GM10248 (cell line): ENCODE results near the gene PLA2G6.

Source experiments
- CTCF ChIA-PET: fragments of 300-600 bp; sonication (Branson Sonifier 250); formaldehyde crosslinking; extraction: SDS; loops from one replicate; lab custom pipeline; 2021; ENCODE audit warnings: antibody characterized with exemption; lab: Yijun Ruan, JAX
- POLR2A ChIA-PET: fragments of 350-650 bp; sonication (Branson Sonifier 250); formaldehyde crosslinking; extraction: SDS; loops from one replicate; lab custom pipeline; 2020; ENCODE audit warnings: antibody characterized with exemption; lab: Yijun Ruan, JAX
- DNase-seq: peaks from one replicate; pipeline ENCODE4 v3.0.0; 2012; ENCODE audit errors: extremely low spot score
- TF ChIP-seq, protein P1 (sequence below): IDR thresholded peaks from 2 replicates; pipeline ENCODE4 v1.5.1; 2012; ENCODE audit warnings: mild to moderate bottlenecking, low read depth; ENCODE audit errors: extremely low read depth, missing control alignments, control extremely low read depth

Gene PLA2G6

DNA sequence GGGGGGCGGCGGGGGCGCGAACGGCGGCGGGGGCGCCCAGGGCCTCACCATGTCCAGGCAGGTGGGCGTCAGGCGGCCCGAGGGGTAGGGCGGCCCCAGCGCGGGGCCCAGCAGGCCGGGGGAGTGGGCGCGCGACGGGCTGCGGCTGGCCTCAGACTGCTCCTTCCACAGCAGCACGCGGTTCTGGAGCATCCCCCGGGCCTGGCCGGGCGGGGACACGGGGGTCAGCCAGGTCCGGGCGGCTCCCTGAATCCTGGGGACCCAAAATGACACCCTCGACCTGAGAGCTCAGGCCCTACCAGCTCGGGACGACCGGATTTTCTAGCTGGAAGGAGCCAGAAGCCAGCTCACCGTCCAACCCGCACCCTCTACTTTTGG lies 92.2 kb downstream of the PLA2G6 start:
- TF ChIP-seq, protein P1, sequence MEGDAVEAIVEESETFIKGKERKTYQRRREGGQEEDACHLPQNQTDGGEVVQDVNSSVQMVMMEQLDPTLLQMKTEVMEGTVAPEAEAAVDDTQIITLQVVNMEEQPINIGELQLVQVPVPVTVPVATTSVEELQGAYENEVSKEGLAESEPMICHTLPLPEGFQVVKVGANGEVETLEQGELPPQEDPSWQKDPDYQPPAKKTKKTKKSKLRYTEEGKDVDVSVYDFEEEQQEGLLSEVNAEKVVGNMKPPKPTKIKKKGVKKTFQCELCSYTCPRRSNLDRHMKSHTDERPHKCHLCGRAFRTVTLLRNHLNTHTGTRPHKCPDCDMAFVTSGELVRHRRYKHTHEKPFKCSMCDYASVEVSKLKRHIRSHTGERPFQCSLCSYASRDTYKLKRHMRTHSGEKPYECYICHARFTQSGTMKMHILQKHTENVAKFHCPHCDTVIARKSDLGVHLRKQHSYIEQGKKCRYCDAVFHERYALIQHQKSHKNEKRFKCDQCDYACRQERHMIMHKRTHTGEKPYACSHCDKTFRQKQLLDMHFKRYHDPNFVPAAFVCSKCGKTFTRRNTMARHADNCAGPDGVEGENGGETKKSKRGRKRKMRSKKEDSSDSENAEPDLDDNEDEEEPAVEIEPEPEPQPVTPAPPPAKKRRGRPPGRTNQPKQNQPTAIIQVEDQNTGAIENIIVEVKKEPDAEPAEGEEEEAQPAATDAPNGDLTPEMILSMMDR: no peak
- ChIA-PET POLR2A (no interaction called here), CTCF (interaction anchor here (1.1 to 1.3 kb wide), 2 partner anchors 10 to 25 kb away, joined by 4 read pairs; no protein-coding TSS in a partner anchor)
- no peak for DNase-seq

DNA sequence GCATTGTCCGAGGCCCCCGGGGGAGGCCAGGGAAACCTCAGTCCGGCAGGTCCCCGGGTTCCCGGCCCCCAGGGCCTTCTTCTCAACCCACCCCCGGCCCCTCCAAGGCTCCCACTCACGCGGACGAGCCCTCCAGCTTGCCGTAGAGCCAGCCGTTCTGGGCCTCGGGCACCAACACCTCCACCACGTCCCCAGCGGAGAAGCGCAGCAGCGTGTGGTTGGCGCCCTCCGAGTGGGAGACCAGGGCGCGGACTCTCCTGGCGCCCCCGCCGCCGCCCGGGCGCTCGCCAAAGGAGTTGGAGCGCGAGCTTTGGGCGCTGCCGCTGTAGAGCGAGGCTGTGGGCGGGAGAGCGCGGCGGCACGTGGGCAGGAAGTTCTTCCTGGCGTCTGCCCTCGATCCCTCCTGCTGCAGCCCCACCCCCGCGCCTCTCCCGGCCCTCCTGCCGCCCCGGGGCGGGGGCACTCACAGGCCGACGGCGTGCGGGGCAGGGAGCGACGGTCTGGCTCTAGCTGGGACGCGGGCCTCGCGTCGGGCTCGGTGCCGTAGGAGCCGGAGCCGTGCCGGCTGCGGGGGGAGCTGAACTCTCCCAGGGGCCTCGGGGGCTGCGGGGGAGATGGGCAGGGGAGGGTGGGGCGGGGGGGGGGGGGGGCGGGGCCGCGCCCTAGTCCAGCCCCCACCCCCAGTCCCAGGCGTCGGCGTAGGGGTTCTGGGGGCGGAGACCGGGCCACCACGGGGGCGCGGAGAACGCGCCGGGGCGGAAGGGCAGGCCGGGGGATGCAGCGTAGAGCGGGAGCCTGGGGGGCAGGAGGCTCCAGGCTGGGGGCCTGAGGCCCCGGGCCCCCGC lies 92.8 kb downstream of the PLA2G6 start:
- no peak for DNase-seq
- TF ChIP-seq, protein P1: no peak
- CTCF ChIA-PET: interaction anchor here (1.1 kb wide), 1 partner anchor 26 kb away, joined by 4 read pairs; no protein-coding TSS in a partner anchor
- POLR2A ChIA-PET: no interaction called here

DNA sequence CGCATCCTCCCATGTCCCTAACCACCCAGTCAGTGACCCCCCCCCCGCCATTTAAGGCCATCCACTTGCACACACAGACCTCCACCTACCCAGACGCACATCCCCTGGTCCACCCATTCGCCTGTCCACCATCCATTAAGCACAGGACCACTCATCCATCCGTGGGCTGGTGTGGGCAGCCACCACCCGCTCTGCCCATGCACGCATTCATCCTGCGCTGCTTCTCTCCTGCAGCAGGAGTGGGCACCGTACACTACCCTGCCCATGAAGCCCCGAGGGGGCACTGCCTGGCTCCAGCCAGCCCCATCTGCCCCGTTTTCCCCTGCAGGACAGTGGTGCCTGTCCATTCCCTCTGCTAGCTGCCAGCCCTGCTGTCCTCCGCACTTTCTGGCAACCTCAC lies 93.8 kb downstream of the PLA2G6 start:
- DNase-seq: no peak
- CTCF ChIA-PET: no interaction called here
- TF ChIP-seq, protein P1: no peak
- POLR2A ChIA-PET: no interaction called here

DNA sequence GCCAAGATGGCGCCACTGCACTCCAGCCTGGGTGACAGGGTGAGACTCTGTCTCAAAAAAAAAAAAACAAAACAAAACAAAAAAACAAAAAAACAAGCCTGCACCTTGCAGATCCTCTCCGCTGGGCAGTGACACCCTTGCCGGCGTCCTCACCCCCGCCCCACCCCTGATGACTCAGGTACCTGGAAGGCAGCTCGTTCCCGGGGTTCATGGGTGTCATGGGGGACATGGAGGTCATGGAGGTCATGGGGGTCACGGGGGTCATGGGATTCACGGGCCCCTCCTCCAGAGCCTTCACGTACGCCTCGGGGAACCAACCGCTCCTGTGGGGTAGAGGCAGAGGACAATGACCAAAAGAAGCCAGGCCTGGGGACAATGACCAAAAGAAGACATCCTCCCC lies 94.7 kb downstream of the PLA2G6 start:
- POLR2A ChIA-PET: no interaction called here
- DNase-seq: no peak
- CTCF ChIA-PET: interaction anchor here (1.0 to 2.2 kb wide), 2 partner anchors 14 to 27 kb away, joined by 3 to 10 read pairs; no protein-coding TSS in a partner anchor
- TF ChIP-seq, protein P1: no peak

DNA sequence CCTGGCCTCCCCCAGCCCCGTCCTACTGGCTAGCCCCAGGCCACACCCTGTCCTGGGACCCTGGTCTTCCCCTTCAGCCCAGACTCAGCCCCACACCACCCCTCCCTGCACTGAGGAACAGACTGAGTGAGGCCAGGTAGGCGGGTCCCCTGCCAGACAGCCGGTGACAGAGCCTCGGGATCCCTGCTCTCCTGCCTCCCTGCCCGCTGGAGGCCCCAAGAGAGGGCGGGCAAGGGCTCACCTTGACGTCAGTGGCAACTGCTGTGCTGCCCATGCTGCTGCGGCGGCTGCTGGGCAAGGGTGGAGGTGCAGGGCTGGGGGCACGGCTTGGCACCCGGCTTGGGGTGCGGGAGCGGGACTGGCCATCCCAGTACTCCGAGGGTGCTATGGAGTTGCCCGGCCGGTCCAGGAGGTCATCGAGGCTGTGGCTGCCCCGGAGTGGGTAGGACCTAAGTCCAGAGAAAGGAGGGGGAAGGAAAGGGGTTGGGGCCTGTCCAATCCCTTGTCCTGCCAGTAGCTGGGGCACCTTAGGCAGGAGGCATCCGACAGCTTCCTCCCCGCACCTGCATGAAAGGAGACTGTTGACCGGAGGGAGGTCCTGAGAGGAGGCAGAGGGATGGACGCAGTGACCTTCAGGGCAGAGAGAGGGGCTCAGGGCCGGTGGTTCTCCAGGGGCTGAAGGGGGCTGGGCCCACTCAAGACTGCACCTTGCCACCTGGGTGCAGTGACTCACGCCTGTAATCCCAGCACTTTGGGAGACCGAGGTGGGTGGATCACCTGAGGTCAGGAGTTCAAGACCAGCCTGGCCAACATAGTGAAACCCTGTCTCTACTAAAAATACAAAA lies 95.4 kb downstream of the PLA2G6 start:
- DNase-seq: no peak
- ChIA-PET POLR2A (no interaction called here), CTCF (interaction anchor here (1.0 to 2.2 kb wide), 2 partner anchors 15 to 28 kb away, joined by 3 to 10 read pairs; no protein-coding TSS in a partner anchor)
- TF ChIP-seq, protein P1: no peak

DNA sequence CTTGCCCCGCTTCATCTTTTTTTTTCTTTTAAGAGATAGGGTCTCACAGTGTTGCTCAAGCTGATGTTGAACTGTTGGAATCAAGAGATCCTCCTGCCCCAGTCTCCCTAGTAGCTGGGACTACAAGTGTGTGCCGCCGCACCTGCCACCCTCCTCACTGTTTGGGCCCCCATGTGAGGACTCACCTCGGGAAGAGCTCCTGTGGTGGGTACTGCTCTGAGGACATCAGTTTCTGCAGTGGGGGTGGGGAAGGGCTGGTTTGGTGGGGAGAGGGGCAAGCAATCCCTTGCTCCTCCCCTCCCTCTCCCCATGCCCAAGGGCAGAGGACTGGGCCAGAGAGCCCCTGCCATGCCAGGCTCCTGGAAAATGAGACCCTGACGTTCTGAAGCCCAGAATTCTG lies 96.1 kb downstream of the PLA2G6 start:
- ChIA-PET CTCF (interaction anchor here (0.9 to 2.2 kb wide), 2 partner anchors 15 to 33 kb away, joined by 3 to 10 read pairs; no protein-coding TSS in a partner anchor), POLR2A (no interaction called here)
- TF ChIP-seq, protein P1: no peak
- no peak for DNase-seq
